SK-N-SH treated with all-trans-retinoic acid at 6 μM for 48 hours (cell line): Measurements from ENCODE around the gene TLX2.
A peak's percentile ranks its signal among the peaks of the same experiment; 100 is the strongest.
"Not testable (repeated sequence)": the region's sequence is repeated elsewhere in the genome, so short reads cannot be mapped to it uniquely, and the experiment has no call there.

Experiments
- ATAC-seq: fragments of 200-7000 bp; cut with Tn5 transposase; 3 replicates; pipeline ENCODE4 v1.9.1; 2020; ENCODE audit warnings: mild to moderate bottlenecking, moderate library complexity
- BACH2 ChIP-seq: fragments of 250-450 bp; sonication (Bioruptor Pico); IDR thresholded peaks from 2 replicates; pipeline ENCODE4 v1.9.0; 2021; ENCODE audit warnings: mild to moderate bottlenecking, borderline replicate concordance
- CSDC2 ChIP-seq: fragments of 250-450 bp; sonication (Bioruptor Pico); IDR thresholded peaks from 2 replicates; pipeline ENCODE4 v1.5.0; 2020; ENCODE audit warnings: mild to moderate bottlenecking, moderate library complexity
- ESRRG ChIP-seq: fragments of 250-450 bp; sonication (Bioruptor Pico); IDR thresholded peaks from 2 replicates; pipeline ENCODE4 v1.6.1; 2021; ENCODE audit warnings: mild to moderate bottlenecking
- GLIS3 ChIP-seq: fragments of 250-450 bp; sonication (Bioruptor Pico); IDR thresholded peaks from 2 replicates; pipeline ENCODE4 v1.5.0; 2020; ENCODE audit warnings: mild to moderate bottlenecking, moderate library complexity
- ISL1 ChIP-seq: fragments of 250-450 bp; sonication (Bioruptor Pico); IDR thresholded peaks from 2 replicates; pipeline ENCODE4 v2.1.2; 2022; ENCODE audit warnings: mild to moderate bottlenecking, moderate library complexity
- OSR1 ChIP-seq: fragments of 250-450 bp; sonication (Bioruptor Pico); IDR thresholded peaks from 2 replicates; pipeline ENCODE4 v1.8.0; 2022; ENCODE audit warnings: moderate library complexity, mild to moderate bottlenecking, inconsistent platforms
- PPARA ChIP-seq: fragments of 250-450 bp; sonication (Bioruptor Pico); IDR thresholded peaks from 2 replicates; pipeline ENCODE4 v1.5.0; 2020; ENCODE audit warnings: mild to moderate bottlenecking, borderline replicate concordance
- RARB ChIP-seq: fragments of 250-450 bp; sonication (Bioruptor Pico); IDR thresholded peaks from 2 replicates; pipeline ENCODE4 v1.8.0; 2021; ENCODE audit warnings: mild to moderate bottlenecking, moderate library complexity
- SNAI2 ChIP-seq: fragments of 250-450 bp; sonication (Bioruptor Pico); IDR thresholded peaks from 2 replicates; pipeline ENCODE4 v1.5.0; 2020; ENCODE audit warnings: mild to moderate bottlenecking, moderate library complexity
- TCF4 ChIP-seq: fragments of 250-450 bp; sonication (Bioruptor Pico); IDR thresholded peaks from 2 replicates; pipeline ENCODE4 v1.8.0; 2021; ENCODE audit warnings: mild to moderate bottlenecking, moderate library complexity, borderline replicate concordance
- TOX ChIP-seq: fragments of 250-450 bp; sonication (Bioruptor Pico); IDR thresholded peaks from 2 replicates; pipeline ENCODE4 v1.8.0; 2021; ENCODE audit warnings: mild to moderate bottlenecking, moderate library complexity, borderline replicate concordance
- ZC3H10 ChIP-seq: fragments of 250-450 bp; sonication (Bioruptor Pico); IDR thresholded peaks from 2 replicates; pipeline ENCODE4 v1.5.1; 2021; ENCODE audit warnings: mild to moderate bottlenecking, moderate library complexity
- ZFP3 ChIP-seq: fragments of 250-450 bp; sonication (Bioruptor Pico); IDR thresholded peaks from 2 replicates; pipeline ENCODE4 v1.5.0; 2020; ENCODE audit warnings: mild to moderate bottlenecking, moderate library complexity
- ZFP30 ChIP-seq: fragments of 450-650 bp; formaldehyde crosslinking; IDR thresholded peaks from 2 replicates; pipeline ENCODE4 v1.5.0; 2022; ENCODE audit warnings: mild to moderate bottlenecking, moderate library complexity
- ZNF565 ChIP-seq: fragments of 450-650 bp; formaldehyde crosslinking; conservative IDR thresholded peaks from 2 replicates; pipeline ENCODE4 v1.5.0; 2020; ENCODE audit warnings: low read depth, mild to moderate bottlenecking, moderate library complexity
- ZNF70 ChIP-seq: fragments of 450-650 bp; formaldehyde crosslinking; IDR thresholded peaks from 2 replicates; pipeline ENCODE4 v1.5.0; 2020; ENCODE audit warnings: mild to moderate bottlenecking, moderate library complexity
- TF ChIP-seq, protein P1 (sequence below): fragments of 250-450 bp; sonication (Bioruptor Pico); IDR thresholded peaks from 2 replicates; pipeline ENCODE4 v1.5.1; 2020; ENCODE audit warnings: low read depth, mild to moderate bottlenecking, moderate library complexity
- TF ChIP-seq, protein P2 (sequence below): fragments of 250-450 bp; sonication (Bioruptor Pico); IDR thresholded peaks from 2 replicates; pipeline ENCODE4 v1.5.0; 2020; ENCODE audit warnings: mild to moderate bottlenecking, moderate library complexity
- TF ChIP-seq, protein P3 (sequence below): fragments of 250-450 bp; sonication (Bioruptor Pico); IDR thresholded peaks from 2 replicates; pipeline ENCODE4 v1.8.0; 2020; ENCODE audit warnings: mild to moderate bottlenecking, moderate library complexity, borderline replicate concordance

The TLX2 gene

DNA sequence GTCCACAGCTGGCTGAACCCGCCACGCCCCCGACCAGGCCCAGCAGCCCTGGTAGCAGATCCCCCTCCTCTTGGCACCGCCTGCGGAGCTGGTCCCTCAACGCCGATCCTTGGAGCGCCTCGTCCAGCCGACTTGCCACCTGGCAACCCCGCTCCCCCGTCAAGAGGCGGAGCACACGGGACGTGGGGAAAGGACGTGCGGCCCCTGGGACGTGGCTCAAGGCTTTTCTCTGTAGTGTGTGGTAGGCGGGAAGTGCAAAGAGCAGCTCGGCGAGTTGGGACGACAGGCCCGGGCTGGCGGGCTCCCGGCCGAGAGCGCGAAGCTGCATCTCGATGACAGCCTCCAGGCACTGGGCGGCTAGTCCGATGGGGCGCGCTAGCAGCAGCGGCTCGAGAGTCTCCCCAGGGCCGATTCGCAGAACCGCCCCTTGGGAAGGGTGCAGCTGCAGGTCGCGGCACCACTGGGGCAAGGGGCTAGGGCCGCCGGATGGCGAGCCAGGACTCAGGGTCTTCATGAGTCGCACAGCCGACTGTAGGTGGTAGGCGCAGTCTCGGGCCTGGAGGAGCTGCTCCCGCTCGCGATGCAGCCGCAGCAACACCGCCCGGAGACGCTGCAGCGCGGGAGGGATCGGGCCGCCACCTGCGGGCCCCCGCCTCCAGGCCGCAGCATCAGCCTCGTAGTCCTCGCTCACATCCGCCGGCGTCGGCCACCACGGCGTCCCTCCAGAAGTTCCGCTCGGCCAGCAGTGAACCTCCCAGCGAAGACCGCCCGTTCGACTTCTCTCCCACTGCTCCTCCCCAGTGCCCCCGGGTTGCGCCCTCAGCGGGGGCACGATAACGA is 32.1 kb upstream of the TLX2 start:
- ATAC-seq: peak; percentile 67
- TF ChIP-seq, protein P1, sequence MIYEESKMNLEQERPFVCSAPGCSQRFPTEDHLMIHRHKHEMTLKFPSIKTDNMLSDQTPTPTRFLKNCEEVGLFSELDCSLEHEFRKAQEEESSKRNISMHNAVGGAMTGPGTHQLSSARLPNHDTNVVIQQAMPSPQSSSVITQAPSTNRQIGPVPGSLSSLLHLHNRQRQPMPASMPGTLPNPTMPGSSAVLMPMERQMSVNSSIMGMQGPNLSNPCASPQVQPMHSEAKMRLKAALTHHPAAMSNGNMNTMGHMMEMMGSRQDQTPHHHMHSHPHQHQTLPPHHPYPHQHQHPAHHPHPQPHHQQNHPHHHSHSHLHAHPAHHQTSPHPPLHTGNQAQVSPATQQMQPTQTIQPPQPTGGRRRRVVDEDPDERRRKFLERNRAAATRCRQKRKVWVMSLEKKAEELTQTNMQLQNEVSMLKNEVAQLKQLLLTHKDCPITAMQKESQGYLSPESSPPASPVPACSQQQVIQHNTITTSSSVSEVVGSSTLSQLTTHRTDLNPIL: no peak
- no peak for TF ChIP-seq PPARA
- no peak for TF ChIP-seq ZFP30 (CRISPR knock-in tag)
- TF ChIP-seq OSR1: no peak
- TF ChIP-seq, protein P2, sequence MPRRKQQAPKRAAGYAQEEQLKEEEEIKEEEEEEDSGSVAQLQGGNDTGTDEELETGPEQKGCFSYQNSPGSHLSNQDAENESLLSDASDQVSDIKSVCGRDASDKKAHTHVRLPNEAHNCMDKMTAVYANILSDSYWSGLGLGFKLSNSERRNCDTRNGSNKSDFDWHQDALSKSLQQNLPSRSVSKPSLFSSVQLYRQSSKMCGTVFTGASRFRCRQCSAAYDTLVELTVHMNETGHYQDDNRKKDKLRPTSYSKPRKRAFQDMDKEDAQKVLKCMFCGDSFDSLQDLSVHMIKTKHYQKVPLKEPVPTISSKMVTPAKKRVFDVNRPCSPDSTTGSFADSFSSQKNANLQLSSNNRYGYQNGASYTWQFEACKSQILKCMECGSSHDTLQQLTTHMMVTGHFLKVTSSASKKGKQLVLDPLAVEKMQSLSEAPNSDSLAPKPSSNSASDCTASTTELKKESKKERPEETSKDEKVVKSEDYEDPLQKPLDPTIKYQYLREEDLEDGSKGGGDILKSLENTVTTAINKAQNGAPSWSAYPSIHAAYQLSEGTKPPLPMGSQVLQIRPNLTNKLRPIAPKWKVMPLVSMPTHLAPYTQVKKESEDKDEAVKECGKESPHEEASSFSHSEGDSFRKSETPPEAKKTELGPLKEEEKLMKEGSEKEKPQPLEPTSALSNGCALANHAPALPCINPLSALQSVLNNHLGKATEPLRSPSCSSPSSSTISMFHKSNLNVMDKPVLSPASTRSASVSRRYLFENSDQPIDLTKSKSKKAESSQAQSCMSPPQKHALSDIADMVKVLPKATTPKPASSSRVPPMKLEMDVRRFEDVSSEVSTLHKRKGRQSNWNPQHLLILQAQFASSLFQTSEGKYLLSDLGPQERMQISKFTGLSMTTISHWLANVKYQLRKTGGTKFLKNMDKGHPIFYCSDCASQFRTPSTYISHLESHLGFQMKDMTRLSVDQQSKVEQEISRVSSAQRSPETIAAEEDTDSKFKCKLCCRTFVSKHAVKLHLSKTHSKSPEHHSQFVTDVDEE (CRISPR knock-in tag): no peak
- no peak for TF ChIP-seq ZC3H10
- TF ChIP-seq SNAI2 (CRISPR knock-in tag): no peak
- no peak for TF ChIP-seq ESRRG
- no peak for TF ChIP-seq ZNF565 (CRISPR knock-in tag)

DNA sequence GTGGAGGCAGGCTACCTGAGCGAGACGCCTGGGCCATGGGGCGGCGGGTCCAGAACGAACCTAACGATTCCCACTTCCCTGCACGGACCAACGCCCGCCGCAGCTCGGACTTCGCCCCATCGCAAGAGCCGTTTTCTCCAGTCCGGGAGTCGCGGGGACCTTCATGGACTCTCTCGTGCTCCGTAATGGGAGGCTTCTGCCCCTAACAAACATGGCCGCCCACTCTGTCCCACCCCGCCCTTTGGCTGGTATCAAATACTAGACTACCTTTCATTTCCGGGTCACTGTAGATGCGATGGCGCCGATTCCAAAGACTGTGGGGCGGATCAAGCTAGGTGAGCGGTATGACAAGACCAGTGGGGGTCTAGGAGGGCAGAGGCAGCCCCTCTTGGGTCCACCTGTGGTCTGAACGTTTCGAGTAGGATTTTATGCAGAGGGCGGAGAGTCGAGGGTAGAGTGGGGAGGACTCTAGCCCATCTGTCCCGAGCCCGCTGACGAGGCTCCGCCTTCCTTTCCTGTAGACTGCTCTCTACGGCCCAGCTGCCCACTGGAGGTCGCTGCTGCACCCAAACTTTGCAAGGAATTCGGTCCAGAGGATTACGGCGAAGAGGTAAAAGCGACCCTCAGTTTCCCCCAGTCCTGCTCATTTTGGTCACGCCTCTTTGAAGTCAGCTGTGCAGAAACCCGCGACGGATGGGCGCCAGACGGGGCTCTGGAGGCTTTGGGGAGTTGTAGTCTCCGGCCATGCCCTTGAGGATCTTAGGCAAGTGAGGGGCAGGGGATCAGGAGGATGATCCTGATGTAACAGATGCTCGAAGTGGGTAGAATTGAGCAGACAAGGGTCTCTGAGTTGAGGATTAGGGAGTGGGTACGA is 31.2 kb upstream of the TLX2 start, which contains the start of the genes CCDC142 and TTC31:
Gene CCDC142, minus strand, starts transcription at position 198 of the 874 bp plus-strand sequence. Its CDS starts 161 bp downstream, at position 37.
Gene TTC31, plus strand, starts transcription at position 281 of the 874 bp plus-strand sequence. Its CDS starts 15 bp downstream, at position 296.
- TF ChIP-seq ZC3H10: no peak
- peak; percentile 83; the same call in 1 of the 2 replicates for TF ChIP-seq ZNF70 (CRISPR knock-in tag)
- TF ChIP-seq ZFP3 (CRISPR knock-in tag): 0 out of 2 replicates have a peak, but pooled peaks have one; percentile 9
- TF ChIP-seq, protein P2 (CRISPR knock-in tag): 0 out of 2 replicates have a peak, but pooled peaks have one; percentile 29
- TF ChIP-seq, all 23 proteins: peak for 3
- ATAC-seq: peak; percentile 93

DNA sequence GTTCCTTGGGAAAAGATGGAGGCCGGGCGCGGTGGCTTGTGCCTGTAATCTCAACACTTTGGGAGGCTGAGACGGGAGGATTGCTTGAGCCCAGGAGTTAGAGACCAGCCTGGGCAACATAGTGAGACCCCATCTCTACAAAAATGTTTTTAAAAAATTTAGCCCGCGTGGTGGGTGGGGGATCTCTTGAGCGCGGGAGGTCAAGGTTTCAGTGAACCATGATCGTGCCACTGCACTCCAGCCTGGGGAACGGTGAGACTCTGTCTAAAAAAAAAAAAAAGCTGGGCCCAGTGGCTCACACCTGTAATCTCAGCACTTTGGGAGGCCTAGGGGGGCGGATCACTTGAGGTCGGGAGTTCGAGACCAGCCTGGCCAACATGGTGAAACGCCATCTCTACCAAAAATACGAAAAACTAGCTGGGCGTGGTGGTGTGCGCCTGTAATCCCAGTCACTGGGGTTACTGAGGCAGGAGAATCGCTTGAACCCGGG is 30.5 kb upstream of the TLX2 start:
- ATAC-seq: not testable (repeated sequence)

DNA sequence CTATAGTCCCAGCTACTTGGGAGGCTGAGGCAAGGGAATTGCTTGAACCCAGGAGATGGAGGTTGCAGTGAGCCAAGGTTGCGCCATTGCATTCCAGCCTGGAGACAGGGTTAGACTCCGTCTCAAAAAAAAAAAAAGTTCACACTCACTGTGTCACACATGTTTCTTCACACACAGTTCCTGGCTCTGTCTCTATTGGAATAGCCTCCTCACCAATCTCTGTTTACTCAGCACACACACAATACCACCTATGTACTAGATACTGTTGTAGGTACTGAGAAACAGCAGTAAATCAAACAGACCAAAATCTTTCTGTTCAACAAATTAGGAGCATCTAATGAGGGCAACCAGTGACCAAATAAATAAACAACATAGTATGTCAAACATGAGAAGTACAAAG is 28.1 kb upstream of the TLX2 start:
- TF ChIP-seq PPARA (no peak), GLIS3 (CRISPR knock-in tag) (no peak), SNAI2 (CRISPR knock-in tag) (no peak), ZNF70 (CRISPR knock-in tag) (no peak), ZNF565 (CRISPR knock-in tag) (no peak)
- ATAC-seq: no peak

DNA sequence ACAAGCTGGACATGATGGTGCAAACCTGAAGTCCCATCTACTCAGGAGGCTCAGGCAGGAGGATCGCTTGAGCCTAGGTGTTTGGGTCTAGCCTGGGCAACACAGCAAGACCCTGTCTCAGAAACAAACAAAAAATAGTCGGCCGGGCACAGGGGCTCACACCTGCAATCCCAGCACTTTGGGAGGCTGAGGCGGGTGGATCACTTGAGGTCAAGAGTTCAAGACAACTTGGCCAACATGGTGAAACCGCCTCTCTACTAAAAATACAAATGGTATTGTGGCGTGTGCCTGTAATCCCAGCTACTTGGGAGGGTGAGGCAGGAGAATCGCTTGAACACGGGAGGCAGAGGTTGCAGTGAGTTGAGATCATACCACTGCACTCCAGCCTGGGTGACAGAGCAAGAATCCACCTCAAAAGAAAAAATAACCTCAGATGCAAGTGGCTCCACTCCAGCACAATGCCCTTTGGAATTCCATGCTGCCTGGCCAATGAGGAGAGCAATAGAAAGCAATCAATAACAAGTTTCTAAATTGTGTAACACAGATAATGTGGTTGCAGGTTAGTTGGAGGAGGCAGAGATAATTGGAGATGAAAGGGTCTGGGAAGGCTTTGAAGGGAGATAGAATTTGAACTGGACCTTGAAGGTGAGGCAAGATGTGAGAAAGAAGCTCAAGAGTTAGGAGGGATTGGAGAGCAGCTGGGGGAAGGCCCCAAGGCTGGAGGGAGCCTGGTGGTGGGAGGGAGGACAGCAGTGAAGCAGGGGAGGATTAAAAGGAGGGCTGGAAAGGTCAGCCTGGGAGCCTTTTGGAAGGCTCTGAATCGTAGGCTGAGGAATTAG is 25.4 kb upstream of the TLX2 start:
- no peak for ATAC-seq
- TF ChIP-seq PPARA (no peak), CSDC2 (no peak), ISL1 (CRISPR knock-in tag) (no peak), BACH2 (CRISPR knock-in tag) (no peak), TCF4 (CRISPR knock-in tag) (no peak), TOX (no peak), OSR1 (no peak), ZC3H10 (no peak), GLIS3 (CRISPR knock-in tag) (no peak), RARB (CRISPR knock-in tag) (no peak), ZFP3 (CRISPR knock-in tag) (no peak), SNAI2 (CRISPR knock-in tag) (no peak)
- TF ChIP-seq, protein P1: no peak
- TF ChIP-seq, protein P3, sequence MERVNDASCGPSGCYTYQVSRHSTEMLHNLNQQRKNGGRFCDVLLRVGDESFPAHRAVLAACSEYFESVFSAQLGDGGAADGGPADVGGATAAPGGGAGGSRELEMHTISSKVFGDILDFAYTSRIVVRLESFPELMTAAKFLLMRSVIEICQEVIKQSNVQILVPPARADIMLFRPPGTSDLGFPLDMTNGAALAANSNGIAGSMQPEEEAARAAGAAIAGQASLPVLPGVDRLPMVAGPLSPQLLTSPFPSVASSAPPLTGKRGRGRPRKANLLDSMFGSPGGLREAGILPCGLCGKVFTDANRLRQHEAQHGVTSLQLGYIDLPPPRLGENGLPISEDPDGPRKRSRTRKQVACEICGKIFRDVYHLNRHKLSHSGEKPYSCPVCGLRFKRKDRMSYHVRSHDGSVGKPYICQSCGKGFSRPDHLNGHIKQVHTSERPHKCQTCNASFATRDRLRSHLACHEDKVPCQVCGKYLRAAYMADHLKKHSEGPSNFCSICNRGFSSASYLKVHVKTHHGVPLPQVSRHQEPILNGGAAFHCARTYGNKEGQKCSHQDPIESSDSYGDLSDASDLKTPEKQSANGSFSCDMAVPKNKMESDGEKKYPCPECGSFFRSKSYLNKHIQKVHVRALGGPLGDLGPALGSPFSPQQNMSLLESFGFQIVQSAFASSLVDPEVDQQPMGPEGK (CRISPR knock-in tag): no peak
